Epithelial cell of esophagus (primary cell): ENCODE results near the gene TICRR.

Experiments used
- DNase-seq: peaks from one replicate; pipeline ENCODE4 v3.0.0; 2010; ENCODE audit warnings: low read depth
- H3K4me3 ChIP-seq: 2 replicates; pipeline ENCODE4 v1.5.1; 2011; ENCODE audit warnings: mild to moderate bottlenecking, low read length, control low read depth
- TF ChIP-seq, protein P1 (sequence below): IDR thresholded peaks from 2 replicates; pipeline ENCODE4 v1.5.1; 2011; ENCODE audit warnings: low read depth, mild to moderate bottlenecking, low read length, control low read depth, inconsistent platforms; ENCODE audit not compliant: insufficient read depth; ENCODE audit errors: missing control alignments

TICRR gene

DNA sequence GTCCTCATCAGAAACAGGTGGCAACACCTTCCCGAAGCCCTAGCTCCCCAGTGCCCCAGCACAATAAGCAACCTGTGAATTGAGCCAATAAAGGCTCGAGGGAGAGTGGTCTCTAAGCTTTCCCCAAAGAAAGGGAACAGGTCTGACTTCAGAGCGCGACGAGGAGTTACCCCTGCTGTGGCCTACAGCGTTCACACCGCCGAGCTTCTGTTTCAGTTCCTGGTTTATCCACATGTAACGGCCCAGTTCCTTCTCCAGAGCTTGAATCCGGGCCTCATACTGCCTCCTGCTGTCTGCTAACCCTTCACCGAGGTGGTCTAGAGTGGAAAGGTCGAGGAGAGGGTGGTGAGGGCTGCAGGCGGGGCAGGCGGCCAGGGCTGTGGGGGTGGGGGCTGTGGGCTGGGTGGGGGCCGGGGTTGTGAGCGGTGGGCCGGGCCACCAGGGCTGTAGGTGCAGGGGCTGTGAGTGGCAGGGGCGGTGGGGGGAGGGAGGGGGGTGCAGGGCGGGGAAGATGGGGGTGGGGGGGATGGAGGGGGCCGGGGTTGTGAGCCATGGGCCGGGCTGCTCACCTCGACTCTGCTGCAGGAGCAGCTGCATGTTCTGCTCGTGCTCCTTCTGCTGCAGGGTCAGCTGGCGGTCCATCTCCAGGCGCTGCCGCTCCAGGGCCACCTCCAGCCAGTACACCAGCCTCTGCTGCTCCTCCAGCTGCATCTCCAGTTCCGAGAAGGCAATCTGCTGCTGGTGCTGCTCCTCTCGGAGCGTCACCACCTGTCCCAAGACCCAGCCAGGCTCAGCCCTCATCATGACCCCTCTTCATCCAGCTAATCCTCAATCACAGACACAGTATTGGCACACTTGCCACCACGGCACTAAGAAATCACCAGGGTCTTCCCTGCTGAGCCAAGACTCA, 53.8 kb downstream of the TICRR start:
- DNase-seq = no peak
- H3K4me3 ChIP-seq = no peak overlapping the region
- TF ChIP-seq, protein P1, sequence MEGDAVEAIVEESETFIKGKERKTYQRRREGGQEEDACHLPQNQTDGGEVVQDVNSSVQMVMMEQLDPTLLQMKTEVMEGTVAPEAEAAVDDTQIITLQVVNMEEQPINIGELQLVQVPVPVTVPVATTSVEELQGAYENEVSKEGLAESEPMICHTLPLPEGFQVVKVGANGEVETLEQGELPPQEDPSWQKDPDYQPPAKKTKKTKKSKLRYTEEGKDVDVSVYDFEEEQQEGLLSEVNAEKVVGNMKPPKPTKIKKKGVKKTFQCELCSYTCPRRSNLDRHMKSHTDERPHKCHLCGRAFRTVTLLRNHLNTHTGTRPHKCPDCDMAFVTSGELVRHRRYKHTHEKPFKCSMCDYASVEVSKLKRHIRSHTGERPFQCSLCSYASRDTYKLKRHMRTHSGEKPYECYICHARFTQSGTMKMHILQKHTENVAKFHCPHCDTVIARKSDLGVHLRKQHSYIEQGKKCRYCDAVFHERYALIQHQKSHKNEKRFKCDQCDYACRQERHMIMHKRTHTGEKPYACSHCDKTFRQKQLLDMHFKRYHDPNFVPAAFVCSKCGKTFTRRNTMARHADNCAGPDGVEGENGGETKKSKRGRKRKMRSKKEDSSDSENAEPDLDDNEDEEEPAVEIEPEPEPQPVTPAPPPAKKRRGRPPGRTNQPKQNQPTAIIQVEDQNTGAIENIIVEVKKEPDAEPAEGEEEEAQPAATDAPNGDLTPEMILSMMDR = no peak

DNA sequence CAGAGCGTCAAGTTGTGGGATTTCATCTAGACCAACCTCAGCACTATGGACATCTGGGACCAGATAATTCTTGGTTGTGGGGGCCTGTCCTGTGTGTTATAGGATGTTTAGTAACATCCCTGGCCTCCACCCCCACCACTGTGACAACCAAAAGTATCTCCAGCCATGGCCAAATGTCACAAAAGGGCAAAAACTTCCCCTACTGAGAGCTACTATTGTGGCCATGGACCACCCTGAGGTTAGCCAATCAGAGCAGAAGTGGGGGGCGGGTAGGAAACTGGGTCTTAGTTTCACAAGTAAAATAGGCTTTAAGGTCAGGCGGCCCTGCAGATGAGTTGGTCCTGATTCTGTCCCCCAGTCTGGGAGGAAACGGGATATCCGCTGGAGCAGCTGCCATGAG, 54.6 kb downstream of the TICRR start:
- TF ChIP-seq, protein P1 = no peak
- no peak for DNase-seq
- H3K4me3 ChIP-seq = no peak overlapping the region

DNA sequence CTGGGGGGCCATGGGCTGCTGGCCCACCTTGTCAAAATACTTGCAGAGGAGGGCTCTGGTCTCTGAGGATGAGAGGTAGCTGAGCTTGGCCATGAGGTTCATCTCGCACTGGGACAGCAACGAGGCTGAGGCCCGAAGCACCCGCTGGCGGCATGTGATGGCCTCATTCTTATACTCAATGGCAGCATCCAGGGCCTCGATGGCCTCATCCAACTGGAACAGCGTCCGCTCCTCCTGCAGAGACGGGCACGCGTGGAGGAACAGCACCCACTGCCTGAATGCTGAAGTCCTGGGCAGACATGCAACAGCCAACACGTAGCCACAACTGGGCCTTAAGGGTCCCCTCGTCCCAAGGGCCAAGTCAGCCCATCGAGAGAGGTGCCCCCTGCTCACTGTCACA, 55.0 kb downstream of the TICRR start:
- H3K4me3 ChIP-seq = no peak overlapping the region
- TF ChIP-seq, protein P1 = no peak
- no peak for DNase-seq

DNA sequence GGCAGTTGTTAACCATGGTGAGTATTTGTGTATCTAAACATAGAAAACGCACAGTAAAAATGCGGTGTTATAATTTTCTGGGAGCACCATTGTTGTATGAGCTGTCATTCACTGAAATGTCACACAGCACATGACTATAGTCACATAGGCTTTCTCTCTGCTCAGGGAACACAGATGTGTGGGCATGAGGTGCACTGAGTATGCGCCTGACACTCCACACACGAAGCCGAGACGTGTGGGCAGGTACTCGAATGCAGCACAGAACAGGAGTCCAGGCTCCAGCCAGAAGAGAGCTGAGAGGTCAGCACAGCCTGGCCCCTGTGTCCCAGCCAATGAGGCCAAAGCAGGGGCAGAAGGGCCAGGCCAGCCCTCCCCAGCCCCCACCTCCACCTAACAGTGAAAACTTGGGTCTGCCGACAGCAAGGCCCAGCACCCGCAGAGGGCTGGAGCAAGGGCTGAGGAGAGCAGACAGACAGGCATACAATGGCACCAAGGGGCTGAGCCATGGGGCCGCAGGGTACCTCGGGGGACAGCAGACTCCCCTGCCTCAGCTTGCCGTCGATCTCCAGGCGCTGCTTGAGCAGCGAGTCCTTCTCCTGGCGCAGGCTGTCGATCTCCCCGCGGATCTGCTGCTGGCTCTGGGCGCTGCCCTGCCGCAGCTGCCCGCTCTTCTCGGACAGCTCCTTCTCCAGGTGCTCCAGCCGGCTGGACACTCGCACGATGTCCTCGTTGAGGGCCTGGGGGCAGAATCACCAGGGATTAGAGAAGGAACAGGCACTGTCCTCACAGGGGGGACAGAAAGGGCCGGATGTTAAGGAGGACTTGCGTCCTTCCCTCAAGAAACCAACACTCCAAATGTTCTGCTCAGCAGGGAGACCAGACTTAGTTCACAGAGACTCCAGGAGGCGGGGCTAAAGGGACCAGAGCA, 56.0 kb downstream of the TICRR start:
- no peak for DNase-seq
- no peak overlapping the region for H3K4me3 ChIP-seq
- TF ChIP-seq, protein P1 = no peak

DNA sequence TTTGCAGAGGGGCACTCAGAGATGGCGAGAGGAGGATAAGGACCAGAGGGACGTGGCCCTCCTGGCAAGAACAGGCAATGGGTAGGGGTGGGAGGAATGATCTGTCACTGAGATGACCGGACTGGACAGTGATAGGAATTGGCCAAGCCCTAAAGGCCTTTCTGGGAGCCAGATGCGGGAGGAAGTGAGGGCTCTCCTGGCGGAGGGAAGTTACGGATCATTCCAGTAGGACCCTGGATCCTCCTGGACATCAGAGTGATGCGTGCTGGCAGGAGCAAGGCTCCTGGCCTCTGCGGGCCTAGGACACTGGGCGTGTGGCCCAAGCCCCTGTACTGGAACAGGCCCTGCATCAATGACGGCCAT, 56.6 kb downstream of the TICRR start:
- no peak overlapping the region for H3K4me3 ChIP-seq
- TF ChIP-seq, protein P1 = no peak
- DNase-seq = no peak

DNA sequence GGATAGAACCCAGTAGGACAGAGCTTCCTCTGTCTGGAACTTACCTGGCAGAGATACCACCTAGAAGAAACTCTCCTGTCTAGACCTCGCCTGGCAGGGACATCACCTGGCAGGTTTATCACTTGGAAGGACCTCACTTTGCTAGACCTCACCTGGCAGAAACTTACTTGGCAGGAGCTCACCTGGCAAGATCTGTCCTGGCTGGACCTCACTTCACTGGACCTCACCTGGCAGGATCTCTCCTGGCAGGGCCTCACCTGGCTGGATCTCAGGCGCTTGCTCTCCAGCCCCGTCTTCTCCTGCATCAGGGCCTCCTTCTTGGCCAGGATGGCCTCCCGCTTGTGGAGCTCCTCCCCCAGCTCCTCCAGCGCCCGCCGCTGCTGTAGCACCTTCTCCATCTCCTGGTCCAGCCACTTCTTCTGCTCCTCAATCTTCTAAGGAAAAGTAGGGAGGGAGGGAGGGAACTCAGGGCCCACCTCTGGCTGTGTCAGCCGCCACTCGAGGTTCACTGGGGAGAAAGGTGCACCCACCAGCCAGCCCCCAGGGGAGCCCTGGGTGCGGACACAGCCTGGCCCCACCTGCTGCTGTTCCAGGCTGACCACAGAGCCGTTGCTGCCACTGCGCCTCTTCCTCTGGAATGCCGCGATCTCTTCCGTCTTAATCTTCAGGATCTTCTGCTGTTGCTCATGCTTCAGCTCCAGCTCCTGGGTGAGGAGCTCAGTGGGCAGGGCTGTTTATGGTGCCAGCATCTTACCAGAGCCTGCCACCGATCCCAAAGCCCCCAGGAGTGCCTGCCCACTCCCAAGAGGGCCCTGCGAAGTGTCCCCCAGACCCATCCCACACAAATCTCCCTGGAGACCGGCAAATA, 57.5 kb downstream of the TICRR start:
- TF ChIP-seq, protein P1 = no peak
- DNase-seq = no peak
- H3K4me3 ChIP-seq = no peak overlapping the region
